Mesothelial cell of epicardium (in vitro differentiated cells): ENCODE data around the gene CST8. TPM values are rescaled to one million over a fixed set of nuclear protein-coding genes. Genes with fewer than 3 reads are reported as not detected.
A peak's percentile ranks its signal among the peaks of the same experiment; 100 is the strongest.

Experiments used
- DNase-seq, 2 experiments: peaks; one replicate each; pipeline ENCODE4 v3.0.0; 2021; ENCODE audit warnings: low spot score in 2 of 2; ENCODE audit not compliant: unreplicated experiment in 2 of 2
- H3K27ac Mint-ChIP-seq: 2 replicates; pipeline ENCODE4 v1.8.0; 2021; ENCODE audit warnings: mixed read lengths
- H3K27me3 Mint-ChIP-seq: 2 replicates; pipeline ENCODE4 v1.8.0; 2021; ENCODE audit warnings: low read depth, mixed read lengths
- H3K36me3 Mint-ChIP-seq: 2 replicates; pipeline ENCODE4 v1.8.0; 2021; ENCODE audit warnings: mixed read lengths
- H3K4me1 Mint-ChIP-seq: 2 replicates; pipeline ENCODE4 v1.8.0; 2021; ENCODE audit warnings: mixed read lengths
- H3K4me3 Mint-ChIP-seq: 2 replicates; pipeline ENCODE4 v1.8.0; 2021; ENCODE audit warnings: mild to moderate bottlenecking, moderate library complexity, mixed read lengths
- H3K9me3 Mint-ChIP-seq: 2 replicates; pipeline ENCODE4 v1.8.0; 2021; ENCODE audit warnings: mixed read lengths
- CTCF ChIP-seq: fragments of 200-600 bp; sonication (generic); IDR thresholded peaks from one replicate; pipeline ENCODE4 v1.5.0; 2021; ENCODE audit warnings: antibody characterized with exemption; ENCODE audit not compliant: unreplicated experiment
- total RNA-seq: library from RNA; stranded (reverse); gene quantifications from 3 replicates; pipeline ENCODE4 v1.2.1, GENCODE V29; 2021

The CST8 gene
- total RNA-seq, result not detected in 3 replicates

- Mint-ChIP-seq H3K27me3 (no peaks in the 10 kb centered on the region), H3K4me3 (no peak within 1 kb of the TSS), H3K4me1 (no peaks in the 10 kb centered on the region), H3K36me3 (no peaks in the 10 kb centered on the region), H3K9me3 (no peaks in the 10 kb centered on the region), H3K27ac (no peak within 1 kb of the TSS)
- no peak for DNase-seq
- no peak for TF ChIP-seq CTCF
Measured at GRCh38 chr20:23490817-23491216, at the start of gene CST8. Gene CST8 (plus strand): TSS chr20:23491117. CDS start chr20:23491668, 551 bp downstream.

- Mint-ChIP-seq H3K4me3 (no peak overlapping the region), H3K4me1 (no peaks in the 10 kb centered on the region), H3K27me3 (peaks cover 9% of the 10 kb centered on the region), H3K27ac (no peak overlapping the region), H3K36me3 (no peaks in the 10 kb centered on the region), H3K9me3 (no peaks in the 10 kb centered on the region)
- peak; percentile 86 for TF ChIP-seq CTCF
- peak in 1 of 2 experiments; percentile 82 for DNase-seq
Measured at GRCh38 chr20:23441850-23442313, 49.0 kb upstream of the CST8 start.

GRCh38 chr20:23442436-23442835, 48.5 kb upstream of the CST8 start:
- Mint-ChIP-seq H3K4me3 (no peak overlapping the region), H3K27ac (no peak overlapping the region), H3K36me3 (no peaks in the 10 kb centered on the region), H3K27me3 (peaks cover 9% of the 10 kb centered on the region), H3K9me3 (no peaks in the 10 kb centered on the region), H3K4me1 (no peaks in the 10 kb centered on the region)
- no peak for TF ChIP-seq CTCF
- DNase-seq, result no peak

GRCh38 chr20:23444859-23445258, 46.1 kb upstream of the CST8 start:
- Mint-ChIP-seq H3K27me3 (peaks cover 10% of the 10 kb centered on the region), H3K9me3 (no peaks in the 10 kb centered on the region), H3K27ac (no peak overlapping the region), H3K4me1 (no peaks in the 10 kb centered on the region), H3K36me3 (no peaks in the 10 kb centered on the region), H3K4me3 (no peak overlapping the region)
- no peak for TF ChIP-seq CTCF
- no peak for DNase-seq

DNA sequence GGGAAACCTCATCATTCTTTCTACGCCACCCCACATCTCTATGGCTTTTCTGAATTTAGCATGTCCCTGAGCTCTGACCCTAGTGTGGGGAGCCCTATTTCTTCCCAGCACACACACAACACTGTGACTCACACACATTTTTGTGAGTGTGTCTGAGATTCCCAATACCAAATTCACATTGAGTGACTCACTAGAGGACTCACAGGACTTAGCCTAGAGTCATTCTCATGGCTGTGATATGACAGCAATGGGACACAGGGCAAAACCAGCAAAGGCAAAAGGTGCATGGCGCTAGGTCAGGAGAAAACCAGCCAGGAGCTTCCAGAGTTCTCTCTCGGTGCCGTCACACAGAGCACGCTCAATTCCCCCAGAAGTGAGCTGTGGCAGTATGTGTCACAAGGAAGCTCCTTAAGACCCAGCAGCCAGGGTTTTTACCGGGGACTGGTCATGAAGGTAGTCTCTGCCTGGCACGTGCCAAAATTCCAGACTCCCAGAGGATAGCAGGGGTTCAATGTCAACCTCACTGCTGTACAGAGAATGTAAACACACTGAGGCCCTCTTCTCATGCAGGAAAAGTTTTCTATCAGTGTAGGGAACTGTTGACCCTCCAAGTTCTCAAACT, 45.2 kb upstream of the CST8 start:
- H3K9me3 Mint-ChIP-seq, result no peaks in the 10 kb centered on the region
- H3K4me1 Mint-ChIP-seq, result no peaks in the 10 kb centered on the region
- no peak for TF ChIP-seq CTCF
- H3K27me3 Mint-ChIP-seq, result peaks cover 8% of the 10 kb centered on the region
- H3K36me3 Mint-ChIP-seq, result no peaks in the 10 kb centered on the region
- no peak overlapping the region for H3K4me3 Mint-ChIP-seq
- DNase-seq, result no peak
- no peak overlapping the region for H3K27ac Mint-ChIP-seq
